ENCODE results near the gene ZNF146.
"Not testable (repeated sequence)": the region's sequence is repeated elsewhere in the genome, so short reads cannot be mapped to it uniquely, and the experiment has no call there.

ZNF146 gene

GRCh38 chr19:36266375-36266961 lies 51.6 kb downstream of the ZNF146 start:
- no peak for TF ChIP-seq JUND (IDR thresholded peaks at IDR 0.05; ENCODE audit: low read depth)
- in situ Hi-C loops (cut with HindIII; ENCODE audit: low pct_unique_long_range_greater_than_20kb, low sequenced_read_pairs) = no loop called here
- DNase-seq (ENCODE audit: low read depth in 1 of 2, low spot score in 1 of 2) = no peak

- no peak for DNase-seq (ENCODE audit: low read depth in 1 of 2, low spot score in 1 of 2)
- in situ Hi-C loops (cut with HindIII; ENCODE audit: low pct_unique_long_range_greater_than_20kb, low sequenced_read_pairs) = no loop called here
- TF ChIP-seq JUND (IDR thresholded peaks at IDR 0.05; ENCODE audit: low read depth) = no peak
These were observed 52.3 kb downstream of the ZNF146 start for GRCh38 chr19:36267061-36267845.

- DNase-seq (ENCODE audit: low read depth in 1 of 2, low spot score in 1 of 2); in situ Hi-C loops (cut with HindIII; ENCODE audit: low pct_unique_long_range_greater_than_20kb, low sequenced_read_pairs): not testable (repeated sequence)
These were observed 53.2 kb downstream of the ZNF146 start for GRCh38 chr19:36268081-36268480.

GRCh38 chr19:36268591-36268990 lies 53.7 kb downstream of the ZNF146 start:
- in situ Hi-C loops (cut with HindIII; ENCODE audit: low pct_unique_long_range_greater_than_20kb, low sequenced_read_pairs); DNase-seq (ENCODE audit: low read depth in 1 of 2, low spot score in 1 of 2): not testable (repeated sequence)

GRCh38 chr19:36269295-36269694 lies 54.4 kb downstream of the ZNF146 start:
- in situ Hi-C loops (cut with HindIII; ENCODE audit: low pct_unique_long_range_greater_than_20kb, low sequenced_read_pairs); DNase-seq (ENCODE audit: low read depth in 1 of 2, low spot score in 1 of 2): not testable (repeated sequence)
